ENCODE measurements around the gene HRNR. TPM values are rescaled to one million over a fixed set of nuclear protein-coding genes. Genes with fewer than 3 reads are reported as not detected.
"Not testable (repeated sequence)": the region's sequence is repeated elsewhere in the genome, so short reads cannot be mapped to it uniquely, and the experiment has no call there.

Gene HRNR
- total RNA-seq, 1 donor from 2014 or later: not detected

DNA sequence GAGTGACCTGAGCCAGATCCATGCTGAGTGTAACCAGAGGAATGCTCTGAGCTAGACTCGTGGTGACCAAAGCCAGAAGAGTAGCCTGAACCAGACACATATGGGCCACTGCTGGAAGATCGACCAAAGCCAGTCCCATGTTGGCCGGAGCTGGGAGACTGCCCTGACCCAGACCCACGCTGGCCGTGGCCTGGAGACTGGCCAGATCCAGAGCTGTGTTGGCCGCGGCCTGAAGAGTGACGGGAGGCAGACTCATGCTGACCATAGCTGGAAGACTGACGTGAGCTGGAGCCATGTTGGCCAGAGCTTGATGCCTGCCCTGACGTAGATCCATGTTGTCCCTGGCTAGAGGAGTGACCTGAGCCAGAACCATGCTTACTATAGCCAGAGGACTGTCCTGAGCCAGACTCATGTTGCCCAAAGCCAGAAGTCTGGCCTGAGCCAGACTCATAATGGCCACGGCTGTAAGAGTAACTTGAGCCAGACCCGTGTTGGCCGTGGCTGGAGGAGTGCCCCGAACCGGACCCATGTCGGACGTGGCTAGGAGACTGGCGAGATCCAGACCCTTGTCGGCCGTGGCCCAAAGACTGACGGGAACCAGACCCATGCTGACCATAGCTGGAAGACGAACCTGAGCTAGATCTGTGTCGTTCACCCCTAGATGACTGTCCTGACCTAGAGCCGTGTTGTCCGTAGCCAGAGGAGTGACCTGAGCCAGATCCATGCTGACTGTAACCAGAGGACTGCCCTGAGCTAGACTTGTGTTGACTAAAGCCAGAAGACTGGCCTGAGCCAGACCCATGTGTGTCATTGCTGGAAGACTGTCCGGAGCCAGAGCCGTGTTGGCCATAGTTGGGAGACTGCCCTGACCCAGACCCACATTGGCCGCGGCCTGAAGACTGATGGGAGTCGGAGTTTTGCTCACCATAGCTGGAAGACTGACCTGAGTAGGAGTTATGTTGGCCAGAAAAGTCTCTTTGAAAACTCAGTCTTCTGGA is 3.5 kb downstream of the HRNR start:
- no peak overlapping the region for H3K9ac ChIP-seq
- H2AFZ ChIP-seq (replicated peaks): no peak overlapping the region
- H3K9me3 ChIP-seq (ENCODE audit: low read depth): peaks cover 20% of the 10 kb centered on the region
- H3K36me3 Mint-ChIP-seq: no peaks in the 10 kb centered on the region
- peaks cover 25% of the 10 kb centered on the region for H3K9me3 Mint-ChIP-seq
- no peaks in the 10 kb centered on the region for H3K4me1 Mint-ChIP-seq
- H3F3A ChIP-seq (ENCODE audit: low read depth): no peaks in the 10 kb centered on the region
- no peaks in the 10 kb centered on the region for H3K4me1 ChIP-seq
- no peak for TF ChIP-seq EZH2 (IDR thresholded peaks at IDR 0.05)
- TF ChIP-seq EZH2phosphoT487 (IDR thresholded peaks at IDR 0.05): no peak
- TF ChIP-seq, protein P1, sequence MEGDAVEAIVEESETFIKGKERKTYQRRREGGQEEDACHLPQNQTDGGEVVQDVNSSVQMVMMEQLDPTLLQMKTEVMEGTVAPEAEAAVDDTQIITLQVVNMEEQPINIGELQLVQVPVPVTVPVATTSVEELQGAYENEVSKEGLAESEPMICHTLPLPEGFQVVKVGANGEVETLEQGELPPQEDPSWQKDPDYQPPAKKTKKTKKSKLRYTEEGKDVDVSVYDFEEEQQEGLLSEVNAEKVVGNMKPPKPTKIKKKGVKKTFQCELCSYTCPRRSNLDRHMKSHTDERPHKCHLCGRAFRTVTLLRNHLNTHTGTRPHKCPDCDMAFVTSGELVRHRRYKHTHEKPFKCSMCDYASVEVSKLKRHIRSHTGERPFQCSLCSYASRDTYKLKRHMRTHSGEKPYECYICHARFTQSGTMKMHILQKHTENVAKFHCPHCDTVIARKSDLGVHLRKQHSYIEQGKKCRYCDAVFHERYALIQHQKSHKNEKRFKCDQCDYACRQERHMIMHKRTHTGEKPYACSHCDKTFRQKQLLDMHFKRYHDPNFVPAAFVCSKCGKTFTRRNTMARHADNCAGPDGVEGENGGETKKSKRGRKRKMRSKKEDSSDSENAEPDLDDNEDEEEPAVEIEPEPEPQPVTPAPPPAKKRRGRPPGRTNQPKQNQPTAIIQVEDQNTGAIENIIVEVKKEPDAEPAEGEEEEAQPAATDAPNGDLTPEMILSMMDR (IDR thresholded peaks at IDR 0.05): no peak
- no peaks in the 10 kb centered on the region for H3K79me2 ChIP-seq (ENCODE audit: low read depth)
- no peaks in the 10 kb centered on the region for H4K20me1 ChIP-seq (ENCODE audit: low read depth)
- no peak overlapping the region for H3K27ac Mint-ChIP-seq
- no peaks in the 10 kb centered on the region for H3K36me3 ChIP-seq
- no peaks in the 10 kb centered on the region for H3K27me3 ChIP-seq
- H3K4me2 ChIP-seq: no peak overlapping the region
- H3K4me3 Mint-ChIP-seq: no peak overlapping the region
- H3K27me3 Mint-ChIP-seq (ENCODE audit: insufficient read depth, low read depth): peaks cover 3% of the 10 kb centered on the region
- no peak overlapping the region for H3K4me3 ChIP-seq
- DNase-seq (ENCODE audit: low spot score): no peak
- H3K27ac ChIP-seq: no peak overlapping the region

DNA sequence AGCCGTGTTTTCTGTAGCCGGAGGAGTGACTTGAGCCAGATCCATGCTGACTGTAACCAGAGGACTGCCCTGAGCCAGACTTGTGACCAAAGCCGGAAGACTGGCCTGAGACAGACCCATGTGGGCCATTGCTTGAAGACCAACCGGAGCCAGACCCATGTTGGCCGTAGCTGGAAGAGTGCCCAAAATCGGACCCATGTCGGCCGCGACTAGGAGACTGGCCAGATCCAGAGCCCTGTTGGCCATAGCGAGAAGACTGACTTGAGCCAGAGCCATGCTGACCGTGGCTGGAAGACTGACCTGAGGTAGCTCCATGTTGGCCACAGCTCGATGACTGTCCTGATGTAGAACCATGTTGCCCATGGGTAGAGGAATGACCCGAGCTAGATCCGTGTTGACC is 4.6 kb downstream of the HRNR start:
- H3K27ac ChIP-seq; H3K27ac Mint-ChIP-seq; H3K4me3 ChIP-seq; H3K36me3 Mint-ChIP-seq; H3K4me1 Mint-ChIP-seq; H3K79me2 ChIP-seq (ENCODE audit: low read depth); H3K27me3 ChIP-seq; H3K9ac ChIP-seq; H3K4me3 Mint-ChIP-seq; DNase-seq (ENCODE audit: low spot score); H3K36me3 ChIP-seq; H3K4me2 ChIP-seq; H2AFZ ChIP-seq (replicated peaks); H3F3A ChIP-seq (ENCODE audit: low read depth); H4K20me1 ChIP-seq (ENCODE audit: low read depth); H3K4me1 ChIP-seq; H3K27me3 Mint-ChIP-seq (ENCODE audit: insufficient read depth, low read depth): not testable (repeated sequence)
- H3K9me3 Mint-ChIP-seq: peaks cover 25% of the 10 kb centered on the region
- H3K9me3 ChIP-seq (ENCODE audit: low read depth): peaks cover 20% of the 10 kb centered on the region

DNA sequence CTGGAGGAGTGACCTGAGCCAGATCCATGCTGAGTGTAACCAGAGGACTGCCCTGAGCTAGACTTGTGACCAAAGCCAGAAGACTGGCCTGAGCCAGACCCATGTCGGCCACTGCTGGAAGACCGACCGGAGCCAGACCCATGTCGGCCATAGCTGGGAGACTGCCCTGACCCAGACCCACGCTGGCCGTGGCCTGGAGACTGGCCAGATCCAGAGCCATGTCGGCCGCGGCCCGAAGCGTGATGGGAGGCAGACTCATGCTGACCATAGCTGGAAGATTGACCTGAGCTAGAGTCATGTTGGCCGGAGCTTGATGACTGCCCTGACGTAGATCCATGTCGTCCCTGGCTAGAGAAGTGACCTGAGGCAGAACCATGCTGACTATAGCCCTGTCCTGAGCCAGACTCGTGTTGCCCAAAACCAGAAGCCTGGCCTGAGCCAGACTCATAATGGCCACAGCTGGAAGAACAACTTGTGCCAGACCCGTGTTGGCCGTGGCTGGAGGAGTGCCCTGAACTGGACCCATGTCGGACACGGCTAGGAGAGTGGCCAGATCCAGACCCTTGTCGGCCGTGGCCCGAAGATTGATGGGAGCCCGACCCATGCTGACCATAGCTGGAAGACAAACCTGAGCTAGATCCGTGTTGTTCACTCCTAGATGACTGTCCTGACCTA is 5.1 kb downstream of the HRNR start:
- Mint-ChIP-seq H3K4me3 (no peak overlapping the region), H3K9me3 (peaks cover 25% of the 10 kb centered on the region), H3K4me1 (no peaks in the 10 kb centered on the region), H3K27me3 (ENCODE audit: insufficient read depth, low read depth) (peaks cover 3% of the 10 kb centered on the region), H3K27ac (no peak overlapping the region), H3K36me3 (no peaks in the 10 kb centered on the region)
- no peak overlapping the region for H3K27ac ChIP-seq
- no peaks in the 10 kb centered on the region for H3K27me3 ChIP-seq
- no peak for DNase-seq (ENCODE audit: low spot score)
- no peak overlapping the region for H2AFZ ChIP-seq (replicated peaks)
- H3K4me3 ChIP-seq: no peak overlapping the region
- peaks cover 19% of the 10 kb centered on the region for H3K9me3 ChIP-seq (ENCODE audit: low read depth)
- H3K4me1 ChIP-seq: no peaks in the 10 kb centered on the region
- TF ChIP-seq, protein P1 (IDR thresholded peaks at IDR 0.05): no peak
- TF ChIP-seq EZH2phosphoT487 (IDR thresholded peaks at IDR 0.05) (no peak), EZH2 (IDR thresholded peaks at IDR 0.05) (no peak)
- H3K9ac ChIP-seq: no peak overlapping the region
- H4K20me1 ChIP-seq (ENCODE audit: low read depth): no peaks in the 10 kb centered on the region
- no peaks in the 10 kb centered on the region for H3K79me2 ChIP-seq (ENCODE audit: low read depth)
- H3F3A ChIP-seq (ENCODE audit: low read depth): no peaks in the 10 kb centered on the region
- H3K36me3 ChIP-seq: no peaks in the 10 kb centered on the region
- H3K4me2 ChIP-seq: no peak overlapping the region

DNA sequence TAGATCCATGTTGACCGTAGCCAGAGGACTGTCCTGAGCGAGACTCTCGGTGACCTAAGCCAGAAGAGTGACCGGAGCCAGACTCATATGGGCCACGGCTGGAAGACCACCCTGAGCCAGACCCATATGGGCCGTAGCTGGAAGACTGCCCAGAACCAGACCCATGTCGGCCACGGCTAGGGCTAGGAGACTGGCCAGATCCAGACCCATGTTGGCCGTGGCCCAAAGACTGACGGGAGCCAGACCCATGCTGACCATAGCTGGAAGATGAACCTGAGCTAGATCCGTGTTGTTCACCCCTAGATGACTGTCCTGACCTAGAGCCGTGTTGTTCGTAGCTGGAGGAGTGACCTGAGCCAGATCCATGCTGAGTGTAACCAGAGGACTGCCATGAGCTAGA is 8.4 kb downstream of the HRNR start:
- not testable (repeated sequence) for H2AFZ ChIP-seq (replicated peaks); H3K79me2 ChIP-seq (ENCODE audit: low read depth); H4K20me1 ChIP-seq (ENCODE audit: low read depth); H3K36me3 ChIP-seq; H3K36me3 Mint-ChIP-seq; H3K4me2 ChIP-seq; H3K4me3 Mint-ChIP-seq; DNase-seq (ENCODE audit: low spot score); H3F3A ChIP-seq (ENCODE audit: low read depth); H3K27me3 ChIP-seq; H3K27ac ChIP-seq; H3K27ac Mint-ChIP-seq; H3K9ac ChIP-seq; H3K4me1 ChIP-seq; H3K4me3 ChIP-seq; H3K4me1 Mint-ChIP-seq; H3K27me3 Mint-ChIP-seq (ENCODE audit: insufficient read depth, low read depth)
- peaks cover 23% of the 10 kb centered on the region for H3K9me3 Mint-ChIP-seq
- H3K9me3 ChIP-seq (ENCODE audit: low read depth): peaks cover 11% of the 10 kb centered on the region

DNA sequence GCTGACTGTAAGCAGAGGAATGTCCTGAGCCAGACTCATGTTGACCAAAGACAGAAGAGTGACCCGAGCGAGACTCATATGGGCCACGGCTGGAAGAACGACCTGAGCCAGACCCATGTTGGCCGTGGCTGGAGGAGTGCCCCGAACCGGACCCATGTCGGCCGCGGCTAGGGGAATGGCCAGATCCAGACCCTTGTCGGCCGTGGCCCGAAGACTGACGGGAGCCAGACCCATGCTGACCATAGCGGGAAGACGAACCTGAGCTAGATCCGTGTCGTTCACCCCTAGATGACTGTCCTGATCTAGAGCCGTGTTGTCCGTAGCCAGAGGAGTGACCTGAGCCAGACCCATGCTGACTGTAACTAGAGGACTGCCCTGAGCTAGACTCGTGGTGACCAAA is 9.1 kb downstream of the HRNR start:
- not testable (repeated sequence) for H3K9ac ChIP-seq; H3K27me3 Mint-ChIP-seq (ENCODE audit: insufficient read depth, low read depth); H3K27me3 ChIP-seq; H3K36me3 Mint-ChIP-seq; DNase-seq (ENCODE audit: low spot score); H3K79me2 ChIP-seq (ENCODE audit: low read depth); H3K4me1 ChIP-seq; H3K4me3 ChIP-seq; H3K27ac ChIP-seq; H3K4me3 Mint-ChIP-seq; H3F3A ChIP-seq (ENCODE audit: low read depth); H4K20me1 ChIP-seq (ENCODE audit: low read depth); H2AFZ ChIP-seq (replicated peaks); H3K4me1 Mint-ChIP-seq; H3K4me2 ChIP-seq; H3K27ac Mint-ChIP-seq; H3K36me3 ChIP-seq
- H3K9me3 ChIP-seq (ENCODE audit: low read depth): peaks cover 18% of the 10 kb centered on the region
- H3K9me3 Mint-ChIP-seq: peaks cover 20% of the 10 kb centered on the region
